DMS153 treated with DMSO at 0.1 percent for 48 hours (cell line): ENCODE measurements around the gene GUCY2C.

Experiments used
- DNase-seq: peaks from one replicate; lab custom pipeline; 2025; ENCODE audit not compliant: unreplicated experiment; lab: John Stamatoyannopoulos, UW

GUCY2C gene

DNA sequence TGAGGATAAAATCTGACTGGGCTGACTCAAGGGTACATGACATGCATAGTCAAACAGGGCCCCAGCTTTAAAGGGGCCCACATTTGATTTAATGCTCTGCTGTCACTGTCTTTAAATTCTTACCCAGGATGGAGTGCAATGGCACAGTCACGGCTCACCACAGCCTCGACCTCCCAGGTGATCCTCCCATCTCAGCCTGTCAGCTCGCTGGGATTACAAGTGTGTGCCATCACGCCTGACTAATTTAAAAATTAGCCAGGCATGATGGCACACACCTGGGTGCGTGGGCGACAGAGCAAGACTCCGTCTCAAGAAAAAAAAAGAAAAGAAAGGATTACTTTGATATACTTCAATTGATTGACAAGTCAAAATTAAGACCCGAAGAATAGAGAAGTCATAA, 119.5 kb downstream of the GUCY2C start:
- DNase-seq, result no peak

DNA sequence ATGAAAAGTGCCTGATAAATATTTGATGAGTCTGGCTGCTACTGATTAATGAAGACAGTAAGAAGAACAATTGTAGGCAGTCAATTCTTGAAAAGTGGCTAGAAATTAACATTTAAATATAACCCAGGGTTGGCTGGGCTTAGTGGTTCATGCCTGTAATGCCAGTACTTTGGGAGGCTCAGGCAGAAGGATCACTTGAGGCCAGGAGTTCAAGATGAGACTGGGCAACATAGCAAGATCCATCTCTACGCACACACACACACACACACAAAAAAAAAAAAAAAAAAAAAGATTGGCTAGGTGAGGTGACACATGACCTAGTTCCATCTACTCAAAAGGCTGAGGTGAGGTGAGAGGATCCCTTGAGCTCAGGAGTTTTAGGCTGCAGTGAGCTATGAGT, 120.8 kb downstream of the GUCY2C start:
- DNase-seq, result no peak

DNA sequence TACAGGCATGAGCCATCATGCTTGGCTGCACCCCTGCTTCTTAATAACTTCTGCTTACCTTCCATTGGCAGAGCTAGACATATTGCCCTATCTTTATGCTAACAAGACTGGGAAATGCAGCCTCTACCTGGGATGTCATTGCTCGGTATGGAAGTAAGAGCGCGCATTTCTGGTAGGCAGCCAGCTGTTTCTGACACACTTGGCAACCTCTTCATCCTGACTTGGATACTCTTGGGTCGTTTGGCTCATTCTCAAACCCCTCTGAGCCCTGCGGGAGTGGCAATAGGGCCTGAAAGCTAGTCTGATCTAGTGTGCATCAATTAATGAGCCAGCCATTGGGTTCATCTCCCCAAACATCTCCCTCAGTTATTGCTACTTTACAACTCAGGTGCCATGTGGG, 123.3 kb downstream of the GUCY2C start:
- DNase-seq, result no peak

DNA sequence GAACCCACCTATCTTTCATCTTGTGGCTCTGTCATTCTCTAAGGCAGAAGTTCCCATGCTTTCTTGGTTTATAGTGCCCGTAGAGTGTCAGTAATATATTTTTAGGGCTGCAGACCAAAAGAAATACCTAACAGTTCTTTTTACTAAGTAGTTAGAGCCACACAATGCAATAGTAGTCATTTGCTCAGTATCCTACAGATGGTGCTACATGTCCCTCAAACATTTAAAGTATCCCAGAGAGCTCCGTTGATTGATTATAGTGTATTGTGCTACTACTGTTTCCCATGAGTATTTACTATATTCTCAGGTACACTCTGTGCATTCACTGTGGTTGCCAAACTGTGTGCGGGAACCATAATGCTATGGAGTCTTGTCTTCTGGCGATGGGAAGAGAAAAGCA, 124.0 kb downstream of the GUCY2C start:
- no peak for DNase-seq

DNA sequence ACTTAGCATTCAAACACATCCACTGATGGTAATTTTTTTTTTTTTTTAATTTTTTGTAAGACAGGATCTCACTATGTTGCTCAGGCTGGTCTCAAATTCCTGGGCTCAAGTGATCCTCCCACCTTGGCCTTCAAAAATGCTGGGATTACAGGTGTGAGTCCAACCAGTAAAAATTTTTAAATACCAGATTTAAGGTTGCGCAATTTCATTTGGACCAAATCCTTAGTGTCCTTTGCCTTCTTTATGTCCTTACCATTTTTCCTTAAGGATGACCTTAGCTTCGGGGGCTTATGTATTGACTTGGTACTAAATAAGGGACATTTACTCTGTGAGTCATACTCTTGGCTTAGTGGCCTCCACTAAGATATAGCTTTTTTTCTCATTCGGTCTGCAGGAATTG, 124.6 kb downstream of the GUCY2C start:
- no peak for DNase-seq

DNA sequence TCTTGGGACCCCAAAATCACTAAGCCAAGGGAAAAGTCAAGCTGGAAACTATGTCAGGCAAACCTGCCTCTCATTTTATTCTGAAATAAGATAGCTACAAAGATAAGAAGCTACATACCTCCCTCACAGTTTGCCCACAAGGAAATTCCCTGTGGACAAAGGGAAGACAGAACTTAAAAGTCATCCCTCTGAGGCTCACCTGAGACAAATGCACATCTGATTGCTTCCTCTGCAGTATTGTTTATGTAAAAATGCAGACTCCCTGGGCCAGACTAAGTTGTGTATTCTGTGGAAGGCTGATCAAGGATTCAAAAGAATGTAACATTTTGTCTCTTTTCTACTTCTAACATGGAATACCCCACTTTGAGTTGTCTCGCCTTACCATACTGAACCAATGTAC, 126.2 kb downstream of the GUCY2C start:
- DNase-seq, result no peak

DNA sequence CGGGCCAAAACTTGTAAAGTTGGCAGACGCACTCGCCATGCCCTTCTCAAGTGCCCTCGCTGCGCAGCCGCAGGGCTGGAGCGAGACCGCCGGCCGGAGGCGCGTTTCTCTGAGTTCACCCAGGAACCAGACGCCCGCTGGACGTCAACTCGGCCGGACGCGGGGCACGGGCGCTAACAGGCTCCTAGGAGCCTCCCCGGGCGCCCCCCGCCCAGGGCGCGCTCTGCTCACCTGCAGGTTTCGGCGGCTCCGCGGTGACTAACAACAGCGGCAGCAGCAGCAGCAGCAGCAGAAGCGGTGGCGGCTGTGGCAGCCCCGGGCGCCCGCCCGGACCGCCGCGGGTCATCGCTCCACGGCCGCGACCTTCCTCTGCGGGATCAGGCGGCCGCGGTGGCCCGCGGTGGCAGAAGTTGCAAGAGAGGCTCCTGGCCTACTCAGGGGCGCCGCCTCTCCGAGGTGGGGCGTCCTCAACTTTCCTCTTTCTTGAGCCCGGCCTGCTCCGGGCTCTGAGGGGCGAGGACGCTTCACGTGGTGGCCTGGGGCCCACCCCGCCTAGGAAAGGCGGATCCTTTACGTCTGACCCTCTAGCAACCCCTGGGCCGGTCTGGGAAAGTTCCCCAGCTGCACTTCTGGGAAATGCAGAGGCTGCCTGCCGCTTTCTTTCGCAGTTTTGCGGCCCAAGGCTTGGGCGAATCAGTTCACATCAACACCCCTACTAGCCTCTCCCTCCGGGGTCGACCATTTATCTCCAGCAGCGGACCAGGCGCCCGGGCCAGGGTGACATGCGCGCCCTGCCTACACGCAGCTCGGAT, 128.8 kb downstream of the GUCY2C start, which contains the start of gene PLBD1:
Gene PLBD1 (minus strand): TSS at position 533 of the 812 bp plus-strand sequence. CDS start 187 bp downstream, at position 346.
- DNase-seq, result no peak

DNA sequence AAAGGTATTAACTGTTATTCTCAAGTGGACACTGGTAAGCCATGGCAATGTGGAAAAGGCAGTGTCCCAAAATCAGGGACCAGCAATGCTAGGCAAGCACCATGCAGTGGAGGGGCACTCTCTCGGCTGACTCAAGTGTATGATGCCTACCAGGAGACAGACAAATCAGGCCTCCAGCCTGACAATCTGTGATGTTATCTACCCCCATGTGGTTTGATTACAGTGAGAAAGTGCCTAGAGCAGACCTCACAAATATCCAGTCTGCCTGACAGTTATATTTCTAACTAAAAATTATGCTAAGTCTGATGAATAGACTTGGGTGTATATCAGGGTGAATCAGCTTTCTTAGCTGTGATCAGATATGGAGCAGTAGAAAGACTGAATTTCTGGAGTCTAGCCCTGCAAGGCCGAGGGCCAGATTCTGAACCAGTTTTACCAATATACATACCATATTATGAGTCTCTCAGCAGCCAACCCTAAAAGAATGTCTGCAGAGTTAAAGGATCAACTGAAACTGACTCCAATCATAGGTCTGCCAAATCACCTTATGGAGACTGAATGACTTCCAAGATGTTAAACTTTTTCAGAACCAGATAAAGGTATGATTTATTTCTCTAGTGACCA, 132.0 kb downstream of the GUCY2C start:
- DNase-seq, result no peak

DNA sequence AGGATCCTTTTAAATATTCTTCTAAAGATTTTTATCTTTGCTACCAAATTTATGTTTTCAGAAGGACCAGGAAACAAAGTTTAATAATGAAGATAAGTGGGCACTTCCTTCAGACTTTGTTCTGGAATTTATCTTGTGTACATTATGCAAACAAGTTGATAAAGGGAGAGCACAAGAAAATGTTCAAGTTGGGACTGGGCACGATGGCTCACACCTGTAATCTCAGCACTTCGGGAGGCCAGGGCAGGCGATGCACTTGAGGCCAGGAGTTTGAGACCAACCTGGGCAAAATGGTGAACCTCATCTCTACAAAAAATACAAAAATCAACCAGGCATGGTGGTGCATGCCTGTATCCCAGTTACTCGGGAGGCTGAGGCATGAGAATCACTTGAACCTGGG, 133.4 kb downstream of the GUCY2C start:
- no peak for DNase-seq
